HepG2 (cell line): Measurements from ENCODE around the gene KCNK15. TPM values are rescaled to one million over a fixed set of nuclear protein-coding genes. Genes with fewer than 3 reads are reported as not detected.

Experiments
- ARNTL ChIP-seq: sonication (generic); formaldehyde crosslinking; IDR thresholded peaks from 2 replicates; pipeline ENCODE4 v1.4.0; 2020; ENCODE audit warnings: mild to moderate bottlenecking, missing genetic modification reagents
- ATRX ChIP-seq: sonication (generic); formaldehyde crosslinking; IDR thresholded peaks from 2 replicates; pipeline ENCODE4 v1.4.0; 2020; ENCODE audit warnings: missing genetic modification reagents, borderline replicate concordance
- CBFB ChIP-seq: sonication (generic); formaldehyde crosslinking; IDR thresholded peaks from 2 replicates; pipeline ENCODE4 v1.4.0; 2020; ENCODE audit warnings: missing genetic modification reagents
- EED ChIP-seq: sonication (generic); formaldehyde crosslinking; IDR thresholded peaks from 2 replicates; pipeline ENCODE4 v1.5.0; 2020; ENCODE audit warnings: mild to moderate bottlenecking, missing genetic modification reagents
- GABPB1 ChIP-seq: IDR thresholded peaks from 2 replicates; pipeline ENCODE4 v1.6.1; 2016; ENCODE audit warnings: mild to moderate bottlenecking, missing genetic modification reagents, moderate library complexity, missing compliant biosample characterization
- KDM2A ChIP-seq: sonication (generic); formaldehyde crosslinking; IDR thresholded peaks from 2 replicates; pipeline ENCODE4 v1.4.0; 2020; ENCODE audit warnings: low read depth, missing genetic modification reagents, borderline replicate concordance
- NPAS2 ChIP-seq: sonication (generic); formaldehyde crosslinking; IDR thresholded peaks from 2 replicates; pipeline ENCODE4 v1.8.0; 2022; ENCODE audit warnings: mild to moderate bottlenecking, missing genetic modification reagents, borderline replicate concordance
- RORA ChIP-seq: sonication (generic); formaldehyde crosslinking; IDR thresholded peaks from 2 replicates; pipeline ENCODE4 v1.5.0; 2020; ENCODE audit warnings: mild to moderate bottlenecking, missing genetic modification reagents, moderate library complexity
- SIX1 ChIP-seq: sonication (generic); formaldehyde crosslinking; IDR thresholded peaks from 2 replicates; pipeline ENCODE4 v1.4.0; 2020; ENCODE audit warnings: missing genetic modification reagents, borderline replicate concordance
- TAF1 ChIP-seq: sonication (generic); formaldehyde crosslinking; IDR thresholded peaks from 2 replicates; pipeline ENCODE4 v1.4.0; 2020; ENCODE audit warnings: missing genetic modification reagents
- TBX2 ChIP-seq: sonication (generic); formaldehyde crosslinking; IDR thresholded peaks from 2 replicates; pipeline ENCODE4 v1.5.0; 2020; ENCODE audit warnings: missing genetic modification reagents, mild to moderate bottlenecking, borderline replicate concordance
- ZNF44 ChIP-seq: sonication (generic); formaldehyde crosslinking; IDR thresholded peaks from 2 replicates; pipeline ENCODE4 v1.5.1; 2020; ENCODE audit warnings: mild to moderate bottlenecking, missing genetic modification reagents
- ZNF496 ChIP-seq: sonication (generic); formaldehyde crosslinking; IDR thresholded peaks from 2 replicates; pipeline ENCODE4 v1.8.1; 2023; ENCODE audit warnings: mild to moderate bottlenecking, moderate library complexity, missing genetic modification reagents; ENCODE audit not compliant: insufficient replicate concordance
- ZNF644 ChIP-seq: IDR thresholded peaks from 2 replicates; pipeline ENCODE4 v1.6.1; 2016; ENCODE audit warnings: low read depth
- ZNF747 ChIP-seq: sonication (generic); formaldehyde crosslinking; IDR thresholded peaks from 2 replicates; pipeline ENCODE4 v1.8.1; 2023; ENCODE audit warnings: missing genetic modification reagents, mild to moderate bottlenecking, borderline replicate concordance
- ZNF792 ChIP-seq: IDR thresholded peaks from 2 replicates; pipeline ENCODE4 v1.6.1; 2016
- polyA plus RNA-seq, 8 experiments: library from polyadenylated mRNA; depleted of rRNA in 3 of 8; stranded (reverse) in 7 of 8; unstranded in 1 of 8; fragments of >200 nt; fragmentation: Illumina TruSeq in 4 of 8; extraction: Trizol in 4 of 8; gene quantifications; 2 replicates each; pipeline versions ENCODE4 v1.2.1 to v1.2.3, GENCODE V29; 2011 to 2016; ENCODE audit warnings: low read depth in 4 of 8, missing spikeins in 1 of 8, mixed read lengths in 1 of 8; ENCODE audit not compliant: insufficient read depth in 1 of 8
- total RNA-seq, 5 experiments: library from RNA; depleted of rRNA; stranded (reverse); fragments of >200 nt; fragmentation: Illumina TruSeq; extraction: Trizol; gene quantifications; 2 replicates each; pipeline ENCODE4 v1.2.3, GENCODE V29; 2016; ENCODE audit warnings: low read depth in 1 of 5
- TF ChIP-seq, protein P1 (sequence below): fragments of 450-650 bp; IDR thresholded peaks from 2 replicates; pipeline ENCODE4 v1.6.1; 2017
- TF ChIP-seq, protein P2 (sequence below): IDR thresholded peaks from 2 replicates; pipeline ENCODE4 v1.6.1; 2016; ENCODE audit warnings: mild to moderate bottlenecking, missing biosample characterization, missing genetic modification reagents
- TF ChIP-seq, protein P3 (sequence below): sonication (generic); formaldehyde crosslinking; IDR thresholded peaks from 2 replicates; pipeline ENCODE4 v1.8.1; 2023; ENCODE audit warnings: mild to moderate bottlenecking, missing genetic modification reagents
- TF ChIP-seq, protein P4 (sequence below): sonication (generic); formaldehyde crosslinking; IDR thresholded peaks from 2 replicates; pipeline ENCODE4 v1.5.1; 2020; ENCODE audit warnings: mild to moderate bottlenecking, moderate library complexity, missing genetic modification reagents

KCNK15 gene
- total and polyA plus RNA-seq, 2 of the 13 experiments (the other 11 are each of a cell fraction or from before 2014, with no cell fraction given): 0.03 TPM; not detected in 1

DNA sequence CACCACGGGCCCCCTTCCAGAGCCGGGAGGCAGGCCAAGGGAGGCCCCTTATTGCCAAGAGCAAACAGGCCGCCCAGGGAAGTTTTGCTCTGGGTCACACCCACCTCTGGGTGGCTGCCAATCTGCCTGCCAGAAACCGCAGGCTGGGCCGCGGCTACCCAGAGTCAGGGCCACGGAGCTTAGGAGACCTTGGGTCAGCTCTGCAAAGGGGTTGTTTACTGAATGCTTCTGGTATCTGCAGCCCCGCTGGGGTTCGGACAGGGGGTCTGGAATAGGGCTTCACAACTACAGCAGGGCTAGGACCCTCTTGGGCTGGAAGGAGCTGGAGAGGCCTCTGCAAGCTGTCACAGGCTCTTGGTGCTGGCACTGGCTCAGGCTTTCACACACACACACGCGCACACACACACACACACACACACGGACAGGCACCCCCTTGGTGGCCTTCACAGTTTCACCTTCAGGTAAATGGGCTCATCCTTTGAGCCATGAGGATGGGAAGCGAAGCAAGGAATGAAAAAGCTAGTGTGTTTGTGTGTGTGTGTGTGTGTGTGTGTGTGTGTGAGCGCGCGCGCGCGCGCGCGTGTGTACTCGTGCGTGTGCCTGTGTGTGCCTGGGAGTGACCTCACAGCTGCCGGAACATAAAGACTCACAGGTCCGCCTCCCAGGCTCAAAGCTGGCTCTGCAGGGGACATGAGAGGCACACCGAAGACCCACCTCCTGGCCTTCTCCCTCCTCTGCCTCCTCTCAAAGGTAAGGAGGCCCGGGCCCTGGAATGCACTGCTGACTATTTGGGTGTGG lies 30.8 kb upstream of the KCNK15 start, which contains the start of gene CCN5 (continued):
- TF ChIP-seq ATRX (no peak), ZNF747 (no peak), EED (no peak), ZNF792 (no peak), ARNTL (CRISPR knock-in tag) (no peak), RORA (CRISPR knock-in tag) (no peak), SIX1 (CRISPR knock-in tag) (no peak), NPAS2 (CRISPR knock-in tag) (no peak), TAF1 (no peak), ZNF644 (0 out of 2 replicates have a peak, but pooled peaks have one; percentile 31), CBFB (CRISPR knock-in tag) (peak; percentile 73; the same call in 1 of the 2 replicates), KDM2A (no peak), ZNF44 (CRISPR knock-in tag) (no peak), ZNF496 (CRISPR knock-in tag) (no peak), TBX2 (CRISPR knock-in tag) (0 out of 2 replicates have a peak, but pooled peaks have one; percentile 2), GABPB1 (CRISPR knock-in tag) (peak; percentile 21; the same call in 1 of the 2 replicates)
- TF ChIP-seq, protein P1, sequence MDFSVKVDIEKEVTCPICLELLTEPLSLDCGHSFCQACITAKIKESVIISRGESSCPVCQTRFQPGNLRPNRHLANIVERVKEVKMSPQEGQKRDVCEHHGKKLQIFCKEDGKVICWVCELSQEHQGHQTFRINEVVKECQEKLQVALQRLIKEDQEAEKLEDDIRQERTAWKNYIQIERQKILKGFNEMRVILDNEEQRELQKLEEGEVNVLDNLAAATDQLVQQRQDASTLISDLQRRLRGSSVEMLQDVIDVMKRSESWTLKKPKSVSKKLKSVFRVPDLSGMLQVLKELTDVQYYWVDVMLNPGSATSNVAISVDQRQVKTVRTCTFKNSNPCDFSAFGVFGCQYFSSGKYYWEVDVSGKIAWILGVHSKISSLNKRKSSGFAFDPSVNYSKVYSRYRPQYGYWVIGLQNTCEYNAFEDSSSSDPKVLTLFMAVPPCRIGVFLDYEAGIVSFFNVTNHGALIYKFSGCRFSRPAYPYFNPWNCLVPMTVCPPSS: no peak
- TF ChIP-seq, protein P2, sequence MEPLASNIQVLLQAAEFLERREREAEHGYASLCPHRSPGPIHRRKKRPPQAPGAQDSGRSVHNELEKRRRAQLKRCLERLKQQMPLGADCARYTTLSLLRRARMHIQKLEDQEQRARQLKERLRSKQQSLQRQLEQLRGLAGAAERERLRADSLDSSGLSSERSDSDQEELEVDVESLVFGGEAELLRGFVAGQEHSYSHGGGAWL: no peak
- TF ChIP-seq, protein P3, sequence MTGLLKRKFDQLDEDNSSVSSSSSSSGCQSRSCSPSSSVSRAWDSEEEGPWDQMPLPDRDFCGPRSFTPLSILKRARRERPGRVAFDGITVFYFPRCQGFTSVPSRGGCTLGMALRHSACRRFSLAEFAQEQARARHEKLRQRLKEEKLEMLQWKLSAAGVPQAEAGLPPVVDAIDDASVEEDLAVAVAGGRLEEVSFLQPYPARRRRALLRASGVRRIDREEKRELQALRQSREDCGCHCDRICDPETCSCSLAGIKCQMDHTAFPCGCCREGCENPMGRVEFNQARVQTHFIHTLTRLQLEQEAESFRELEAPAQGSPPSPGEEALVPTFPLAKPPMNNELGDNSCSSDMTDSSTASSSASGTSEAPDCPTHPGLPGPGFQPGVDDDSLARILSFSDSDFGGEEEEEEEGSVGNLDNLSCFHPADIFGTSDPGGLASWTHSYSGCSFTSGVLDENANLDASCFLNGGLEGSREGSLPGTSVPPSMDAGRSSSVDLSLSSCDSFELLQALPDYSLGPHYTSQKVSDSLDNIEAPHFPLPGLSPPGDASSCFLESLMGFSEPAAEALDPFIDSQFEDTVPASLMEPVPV (CRISPR knock-in tag): no peak
- TF ChIP-seq, protein P4, sequence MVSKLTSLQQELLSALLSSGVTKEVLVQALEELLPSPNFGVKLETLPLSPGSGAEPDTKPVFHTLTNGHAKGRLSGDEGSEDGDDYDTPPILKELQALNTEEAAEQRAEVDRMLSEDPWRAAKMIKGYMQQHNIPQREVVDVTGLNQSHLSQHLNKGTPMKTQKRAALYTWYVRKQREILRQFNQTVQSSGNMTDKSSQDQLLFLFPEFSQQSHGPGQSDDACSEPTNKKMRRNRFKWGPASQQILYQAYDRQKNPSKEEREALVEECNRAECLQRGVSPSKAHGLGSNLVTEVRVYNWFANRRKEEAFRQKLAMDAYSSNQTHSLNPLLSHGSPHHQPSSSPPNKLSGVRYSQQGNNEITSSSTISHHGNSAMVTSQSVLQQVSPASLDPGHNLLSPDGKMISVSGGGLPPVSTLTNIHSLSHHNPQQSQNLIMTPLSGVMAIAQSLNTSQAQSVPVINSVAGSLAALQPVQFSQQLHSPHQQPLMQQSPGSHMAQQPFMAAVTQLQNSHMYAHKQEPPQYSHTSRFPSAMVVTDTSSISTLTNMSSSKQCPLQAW (CRISPR knock-in tag): no peak
